SK-N-SH treated with all-trans-retinoic acid at 6 μM for 48 hours (cell line): ENCODE results near the gene GZMA.
A peak's percentile ranks its signal among the peaks of the same experiment; 100 is the strongest.

Experiments used
- ATAC-seq: fragments of 200-7000 bp; cut with Tn5 transposase; 3 replicates; pipeline ENCODE4 v1.9.1; 2020; ENCODE audit warnings: mild to moderate bottlenecking, moderate library complexity
- ARNTL ChIP-seq: fragments of 450-650 bp; formaldehyde crosslinking; IDR thresholded peaks from 2 replicates; pipeline ENCODE4 v1.5.0; 2020; ENCODE audit warnings: low read depth, mild to moderate bottlenecking, moderate library complexity, borderline replicate concordance
- BACH2 ChIP-seq: fragments of 250-450 bp; sonication (Bioruptor Pico); IDR thresholded peaks from 2 replicates; pipeline ENCODE4 v1.9.0; 2021; ENCODE audit warnings: mild to moderate bottlenecking, borderline replicate concordance
- CSDC2 ChIP-seq: fragments of 250-450 bp; sonication (Bioruptor Pico); IDR thresholded peaks from 2 replicates; pipeline ENCODE4 v1.5.0; 2020; ENCODE audit warnings: mild to moderate bottlenecking, moderate library complexity
- ESRRG ChIP-seq: fragments of 250-450 bp; sonication (Bioruptor Pico); IDR thresholded peaks from 2 replicates; pipeline ENCODE4 v1.6.1; 2021; ENCODE audit warnings: mild to moderate bottlenecking
- GLIS3 ChIP-seq: fragments of 250-450 bp; sonication (Bioruptor Pico); IDR thresholded peaks from 2 replicates; pipeline ENCODE4 v1.5.0; 2020; ENCODE audit warnings: mild to moderate bottlenecking, moderate library complexity
- ISL1 ChIP-seq: fragments of 250-450 bp; sonication (Bioruptor Pico); IDR thresholded peaks from 2 replicates; pipeline ENCODE4 v2.1.2; 2022; ENCODE audit warnings: mild to moderate bottlenecking, moderate library complexity
- OSR1 ChIP-seq: fragments of 250-450 bp; sonication (Bioruptor Pico); IDR thresholded peaks from 2 replicates; pipeline ENCODE4 v1.8.0; 2022; ENCODE audit warnings: moderate library complexity, mild to moderate bottlenecking, inconsistent platforms
- RARB ChIP-seq: fragments of 250-450 bp; sonication (Bioruptor Pico); IDR thresholded peaks from 2 replicates; pipeline ENCODE4 v1.8.0; 2021; ENCODE audit warnings: mild to moderate bottlenecking, moderate library complexity
- SNAI2 ChIP-seq: fragments of 250-450 bp; sonication (Bioruptor Pico); IDR thresholded peaks from 2 replicates; pipeline ENCODE4 v1.5.0; 2020; ENCODE audit warnings: mild to moderate bottlenecking, moderate library complexity
- TCF4 ChIP-seq: fragments of 250-450 bp; sonication (Bioruptor Pico); IDR thresholded peaks from 2 replicates; pipeline ENCODE4 v1.8.0; 2021; ENCODE audit warnings: mild to moderate bottlenecking, moderate library complexity, borderline replicate concordance
- TOX ChIP-seq: fragments of 250-450 bp; sonication (Bioruptor Pico); IDR thresholded peaks from 2 replicates; pipeline ENCODE4 v1.8.0; 2021; ENCODE audit warnings: mild to moderate bottlenecking, moderate library complexity, borderline replicate concordance
- ZC3H10 ChIP-seq: fragments of 250-450 bp; sonication (Bioruptor Pico); IDR thresholded peaks from 2 replicates; pipeline ENCODE4 v1.5.1; 2021; ENCODE audit warnings: mild to moderate bottlenecking, moderate library complexity
- ZFP3 ChIP-seq: fragments of 250-450 bp; sonication (Bioruptor Pico); IDR thresholded peaks from 2 replicates; pipeline ENCODE4 v1.5.0; 2020; ENCODE audit warnings: mild to moderate bottlenecking, moderate library complexity
- ZFP30 ChIP-seq: fragments of 450-650 bp; formaldehyde crosslinking; IDR thresholded peaks from 2 replicates; pipeline ENCODE4 v1.5.0; 2022; ENCODE audit warnings: mild to moderate bottlenecking, moderate library complexity
- ZNF565 ChIP-seq: fragments of 450-650 bp; formaldehyde crosslinking; conservative IDR thresholded peaks from 2 replicates; pipeline ENCODE4 v1.5.0; 2020; ENCODE audit warnings: low read depth, mild to moderate bottlenecking, moderate library complexity
- ZNF8 ChIP-seq: fragments of 450-650 bp; formaldehyde crosslinking; IDR thresholded peaks from 2 replicates; pipeline ENCODE4 v1.5.0; 2020; ENCODE audit warnings: mild to moderate bottlenecking, moderate library complexity
- TF ChIP-seq, protein P1 (sequence below): fragments of 250-450 bp; sonication (Bioruptor Pico); IDR thresholded peaks from 2 replicates; pipeline ENCODE4 v1.5.1; 2020; ENCODE audit warnings: low read depth, mild to moderate bottlenecking, moderate library complexity
- TF ChIP-seq, protein P2 (sequence below): fragments of 250-450 bp; sonication (Bioruptor Pico); IDR thresholded peaks from 2 replicates; pipeline ENCODE4 v1.8.0; 2020; ENCODE audit warnings: mild to moderate bottlenecking, moderate library complexity, borderline replicate concordance
- TF ChIP-seq, protein P3 (sequence below): fragments of 250-450 bp; sonication (Bioruptor Pico); IDR thresholded peaks from 2 replicates; pipeline ENCODE4 v1.5.0; 2020; ENCODE audit warnings: mild to moderate bottlenecking, moderate library complexity
- TF ChIP-seq, protein P4 (sequence below): fragments of 250-450 bp; sonication (Bioruptor Pico); IDR thresholded peaks from 2 replicates; pipeline ENCODE4 v1.8.0; 2021; ENCODE audit warnings: low read depth, mild to moderate bottlenecking, moderate library complexity, borderline replicate concordance
- TF ChIP-seq, protein P5 (sequence below): fragments of 250-450 bp; sonication (Bioruptor Pico); IDR thresholded peaks from 2 replicates; pipeline ENCODE4 v1.5.1; 2021; ENCODE audit warnings: mild to moderate bottlenecking, moderate library complexity

GZMA gene

DNA sequence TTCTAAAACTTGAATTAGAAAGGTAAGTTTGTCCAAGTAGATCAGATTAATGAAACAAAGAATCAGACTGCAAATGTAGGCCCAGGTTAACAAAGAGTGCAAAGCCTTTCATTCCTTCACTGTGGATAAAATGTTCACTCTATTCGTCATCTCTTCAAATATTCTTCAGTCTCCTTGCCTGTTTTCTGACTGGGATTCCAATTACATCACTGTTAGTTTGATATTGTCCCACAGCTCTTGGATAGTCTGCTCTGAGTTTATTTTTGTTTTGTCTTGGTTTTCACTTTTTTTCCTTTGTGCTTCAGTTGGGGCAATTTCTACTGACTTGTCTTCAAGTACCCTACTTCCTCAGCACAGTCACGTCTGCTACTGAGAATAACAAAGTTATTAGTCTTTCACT lies 38.5 kb upstream of the GZMA start:
- peak; percentile 73 for ATAC-seq
- 0 out of 2 replicates have a peak, but pooled peaks have one; percentile 10 for TF ChIP-seq TOX (CRISPR knock-in tag)
- TF ChIP-seq ZFP3 (CRISPR knock-in tag), result no peak

DNA sequence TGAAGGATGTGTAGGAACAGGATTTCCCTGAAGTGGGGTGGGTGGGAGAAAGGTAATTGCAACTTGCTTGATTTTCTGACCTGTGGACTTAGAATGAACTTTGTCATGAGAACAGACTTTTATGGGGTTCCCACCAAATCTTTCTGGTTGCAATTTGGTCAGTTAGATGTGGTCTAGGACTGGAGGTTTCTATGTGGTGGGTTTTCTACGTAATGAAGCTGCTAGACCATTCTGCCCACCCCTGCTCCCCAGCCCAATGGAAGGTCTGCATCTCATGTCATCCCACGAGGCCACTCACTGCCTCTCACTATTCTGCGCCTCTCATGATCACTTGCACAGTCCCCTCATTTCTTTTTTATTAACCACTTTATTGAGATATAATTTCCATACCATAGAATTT lies 37.9 kb upstream of the GZMA start:
- ATAC-seq, result no peak
- TF ChIP-seq, protein P1, sequence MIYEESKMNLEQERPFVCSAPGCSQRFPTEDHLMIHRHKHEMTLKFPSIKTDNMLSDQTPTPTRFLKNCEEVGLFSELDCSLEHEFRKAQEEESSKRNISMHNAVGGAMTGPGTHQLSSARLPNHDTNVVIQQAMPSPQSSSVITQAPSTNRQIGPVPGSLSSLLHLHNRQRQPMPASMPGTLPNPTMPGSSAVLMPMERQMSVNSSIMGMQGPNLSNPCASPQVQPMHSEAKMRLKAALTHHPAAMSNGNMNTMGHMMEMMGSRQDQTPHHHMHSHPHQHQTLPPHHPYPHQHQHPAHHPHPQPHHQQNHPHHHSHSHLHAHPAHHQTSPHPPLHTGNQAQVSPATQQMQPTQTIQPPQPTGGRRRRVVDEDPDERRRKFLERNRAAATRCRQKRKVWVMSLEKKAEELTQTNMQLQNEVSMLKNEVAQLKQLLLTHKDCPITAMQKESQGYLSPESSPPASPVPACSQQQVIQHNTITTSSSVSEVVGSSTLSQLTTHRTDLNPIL (CRISPR knock-in tag), result no peak
- TF ChIP-seq ZFP30 (no peak), OSR1 (CRISPR knock-in tag) (no peak), ZFP3 (CRISPR knock-in tag) (no peak), ISL1 (CRISPR knock-in tag) (no peak), GLIS3 (CRISPR knock-in tag) (no peak), BACH2 (CRISPR knock-in tag) (no peak), RARB (no peak), TOX (CRISPR knock-in tag) (no peak)
- TF ChIP-seq, protein P2, sequence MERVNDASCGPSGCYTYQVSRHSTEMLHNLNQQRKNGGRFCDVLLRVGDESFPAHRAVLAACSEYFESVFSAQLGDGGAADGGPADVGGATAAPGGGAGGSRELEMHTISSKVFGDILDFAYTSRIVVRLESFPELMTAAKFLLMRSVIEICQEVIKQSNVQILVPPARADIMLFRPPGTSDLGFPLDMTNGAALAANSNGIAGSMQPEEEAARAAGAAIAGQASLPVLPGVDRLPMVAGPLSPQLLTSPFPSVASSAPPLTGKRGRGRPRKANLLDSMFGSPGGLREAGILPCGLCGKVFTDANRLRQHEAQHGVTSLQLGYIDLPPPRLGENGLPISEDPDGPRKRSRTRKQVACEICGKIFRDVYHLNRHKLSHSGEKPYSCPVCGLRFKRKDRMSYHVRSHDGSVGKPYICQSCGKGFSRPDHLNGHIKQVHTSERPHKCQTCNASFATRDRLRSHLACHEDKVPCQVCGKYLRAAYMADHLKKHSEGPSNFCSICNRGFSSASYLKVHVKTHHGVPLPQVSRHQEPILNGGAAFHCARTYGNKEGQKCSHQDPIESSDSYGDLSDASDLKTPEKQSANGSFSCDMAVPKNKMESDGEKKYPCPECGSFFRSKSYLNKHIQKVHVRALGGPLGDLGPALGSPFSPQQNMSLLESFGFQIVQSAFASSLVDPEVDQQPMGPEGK (CRISPR knock-in tag), result no peak
- TF ChIP-seq, protein P3, sequence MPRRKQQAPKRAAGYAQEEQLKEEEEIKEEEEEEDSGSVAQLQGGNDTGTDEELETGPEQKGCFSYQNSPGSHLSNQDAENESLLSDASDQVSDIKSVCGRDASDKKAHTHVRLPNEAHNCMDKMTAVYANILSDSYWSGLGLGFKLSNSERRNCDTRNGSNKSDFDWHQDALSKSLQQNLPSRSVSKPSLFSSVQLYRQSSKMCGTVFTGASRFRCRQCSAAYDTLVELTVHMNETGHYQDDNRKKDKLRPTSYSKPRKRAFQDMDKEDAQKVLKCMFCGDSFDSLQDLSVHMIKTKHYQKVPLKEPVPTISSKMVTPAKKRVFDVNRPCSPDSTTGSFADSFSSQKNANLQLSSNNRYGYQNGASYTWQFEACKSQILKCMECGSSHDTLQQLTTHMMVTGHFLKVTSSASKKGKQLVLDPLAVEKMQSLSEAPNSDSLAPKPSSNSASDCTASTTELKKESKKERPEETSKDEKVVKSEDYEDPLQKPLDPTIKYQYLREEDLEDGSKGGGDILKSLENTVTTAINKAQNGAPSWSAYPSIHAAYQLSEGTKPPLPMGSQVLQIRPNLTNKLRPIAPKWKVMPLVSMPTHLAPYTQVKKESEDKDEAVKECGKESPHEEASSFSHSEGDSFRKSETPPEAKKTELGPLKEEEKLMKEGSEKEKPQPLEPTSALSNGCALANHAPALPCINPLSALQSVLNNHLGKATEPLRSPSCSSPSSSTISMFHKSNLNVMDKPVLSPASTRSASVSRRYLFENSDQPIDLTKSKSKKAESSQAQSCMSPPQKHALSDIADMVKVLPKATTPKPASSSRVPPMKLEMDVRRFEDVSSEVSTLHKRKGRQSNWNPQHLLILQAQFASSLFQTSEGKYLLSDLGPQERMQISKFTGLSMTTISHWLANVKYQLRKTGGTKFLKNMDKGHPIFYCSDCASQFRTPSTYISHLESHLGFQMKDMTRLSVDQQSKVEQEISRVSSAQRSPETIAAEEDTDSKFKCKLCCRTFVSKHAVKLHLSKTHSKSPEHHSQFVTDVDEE, result no peak
- TF ChIP-seq, protein P4, sequence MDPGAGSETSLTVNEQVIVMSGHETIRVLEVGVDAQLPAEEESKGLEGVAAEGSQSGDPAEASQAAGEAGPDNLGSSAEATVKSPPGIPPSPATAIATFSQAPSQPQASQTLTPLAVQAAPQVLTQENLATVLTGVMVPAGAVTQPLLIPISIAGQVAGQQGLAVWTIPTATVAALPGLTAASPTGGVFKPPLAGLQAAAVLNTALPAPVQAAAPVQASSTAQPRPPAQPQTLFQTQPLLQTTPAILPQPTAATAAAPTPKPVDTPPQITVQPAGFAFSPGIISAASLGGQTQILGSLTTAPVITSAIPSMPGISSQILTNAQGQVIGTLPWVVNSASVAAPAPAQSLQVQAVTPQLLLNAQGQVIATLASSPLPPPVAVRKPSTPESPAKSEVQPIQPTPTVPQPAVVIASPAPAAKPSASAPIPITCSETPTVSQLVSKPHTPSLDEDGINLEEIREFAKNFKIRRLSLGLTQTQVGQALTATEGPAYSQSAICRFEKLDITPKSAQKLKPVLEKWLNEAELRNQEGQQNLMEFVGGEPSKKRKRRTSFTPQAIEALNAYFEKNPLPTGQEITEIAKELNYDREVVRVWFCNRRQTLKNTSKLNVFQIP (CRISPR knock-in tag), result no peak
- TF ChIP-seq, protein P5, sequence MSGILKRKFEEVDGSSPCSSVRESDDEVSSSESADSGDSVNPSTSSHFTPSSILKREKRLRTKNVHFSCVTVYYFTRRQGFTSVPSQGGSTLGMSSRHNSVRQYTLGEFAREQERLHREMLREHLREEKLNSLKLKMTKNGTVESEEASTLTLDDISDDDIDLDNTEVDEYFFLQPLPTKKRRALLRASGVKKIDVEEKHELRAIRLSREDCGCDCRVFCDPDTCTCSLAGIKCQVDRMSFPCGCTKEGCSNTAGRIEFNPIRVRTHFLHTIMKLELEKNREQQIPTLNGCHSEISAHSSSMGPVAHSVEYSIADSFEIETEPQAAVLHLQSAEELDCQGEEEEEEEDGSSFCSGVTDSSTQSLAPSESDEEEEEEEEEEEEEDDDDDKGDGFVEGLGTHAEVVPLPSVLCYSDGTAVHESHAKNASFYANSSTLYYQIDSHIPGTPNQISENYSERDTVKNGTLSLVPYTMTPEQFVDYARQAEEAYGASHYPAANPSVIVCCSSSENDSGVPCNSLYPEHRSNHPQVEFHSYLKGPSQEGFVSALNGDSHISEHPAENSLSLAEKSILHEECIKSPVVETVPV (CRISPR knock-in tag), result no peak
- TF ChIP-seq, all 23 proteins: peak for 0

DNA sequence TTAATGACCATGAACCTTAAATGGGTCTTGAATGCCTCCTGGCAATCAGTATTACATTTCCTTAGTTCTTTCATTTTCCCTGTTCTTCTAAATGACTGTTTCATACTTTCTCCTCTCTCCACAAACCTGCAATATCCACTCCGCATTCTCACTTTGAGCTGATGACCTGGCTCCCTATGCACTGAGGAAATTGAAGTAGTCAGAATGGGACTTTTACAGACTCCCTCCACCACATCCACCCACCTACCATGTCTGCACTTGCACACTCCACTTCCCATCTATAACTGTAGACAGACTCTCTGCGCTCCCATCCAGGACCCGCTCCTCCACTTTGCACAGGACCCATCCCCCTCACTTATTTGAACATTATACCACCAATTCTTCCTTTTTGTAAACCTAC lies 36.2 kb upstream of the GZMA start:
- ATAC-seq, result no peak
- TF ChIP-seq TCF4 (CRISPR knock-in tag) (no peak), ZFP3 (CRISPR knock-in tag) (no peak), ARNTL (CRISPR knock-in tag) (no peak), RARB (no peak), GLIS3 (CRISPR knock-in tag) (no peak), ZNF8 (no peak), SNAI2 (no peak), ESRRG (CRISPR knock-in tag) (no peak), ZNF565 (no peak), ZC3H10 (CRISPR knock-in tag) (no peak), ZFP30 (no peak), CSDC2 (CRISPR knock-in tag) (no peak)
- TF ChIP-seq, protein P2 (CRISPR knock-in tag), result no peak
- TF ChIP-seq, protein P3, result no peak
- TF ChIP-seq, all 23 proteins: peak for 0
